HPDE6-E6E7 (cell line): Measurements from ENCODE around the gene TRAPPC2L.
"Not testable (repeated sequence)": the region's sequence is repeated elsewhere in the genome, so short reads cannot be mapped to it uniquely, and the experiment has no call there.

ENCODE experiments used
- DNase-seq: peaks from one replicate; pipeline ENCODE4 v3.0.0; 2011; ENCODE audit warnings: missing footprints; ENCODE audit errors: extremely low spot score

Gene TRAPPC2L

GRCh38 chr16:88818575-88818874 lies 38.4 kb upstream of the TRAPPC2L start:
- no peak for DNase-seq

GRCh38 chr16:88819126-88819525 lies 37.8 kb upstream of the TRAPPC2L start:
- DNase-seq = no peak

GRCh38 chr16:88820385-88821025 lies 36.4 kb upstream of the TRAPPC2L start:
- DNase-seq = no peak

- no peak for DNase-seq
Observed at GRCh38 chr16:88821168-88821850, 35.6 kb upstream of the TRAPPC2L start.

GRCh38 chr16:88822281-88823040 lies 34.5 kb upstream of the TRAPPC2L start:
- no peak for DNase-seq

- not testable (repeated sequence) for DNase-seq
Observed at GRCh38 chr16:88823646-88824045, 33.3 kb upstream of the TRAPPC2L start.

- DNase-seq = no peak
Observed at GRCh38 chr16:88824256-88825077, 32.5 kb upstream of the TRAPPC2L start.

- no peak for DNase-seq
Observed at GRCh38 chr16:88825146-88825545, 31.8 kb upstream of the TRAPPC2L start.

- DNase-seq = no peak
Observed at GRCh38 chr16:88826070-88826840, 30.7 kb upstream of the TRAPPC2L start.

- no peak for DNase-seq
Observed at GRCh38 chr16:88827727-88828126, 29.2 kb upstream of the TRAPPC2L start.

- no peak for DNase-seq
Observed at GRCh38 chr16:88828711-88829110, 28.2 kb upstream of the TRAPPC2L start.

- no peak for DNase-seq
Observed at GRCh38 chr16:88830258-88830657, 26.7 kb upstream of the TRAPPC2L start.

GRCh38 chr16:88830783-88831182 lies 26.1 kb upstream of the TRAPPC2L start:
- no peak for DNase-seq

- DNase-seq = peak; percentile 85
Observed at GRCh38 chr16:88831838-88832237, 25.1 kb upstream of the TRAPPC2L start.

- DNase-seq = no peak
Observed at GRCh38 chr16:88833086-88833485, 23.8 kb upstream of the TRAPPC2L start.

- no peak for DNase-seq
Observed at GRCh38 chr16:88834670-88835069, 22.3 kb upstream of the TRAPPC2L start.

GRCh38 chr16:88835383-88835782 lies 21.5 kb upstream of the TRAPPC2L start:
- DNase-seq = no peak

GRCh38 chr16:88835818-88836217 lies 21.1 kb upstream of the TRAPPC2L start:
- DNase-seq = no peak

GRCh38 chr16:88836791-88837190 lies 20.1 kb upstream of the TRAPPC2L start:
- no peak for DNase-seq

GRCh38 chr16:88837806-88838205 lies 19.1 kb upstream of the TRAPPC2L start:
- DNase-seq = no peak

GRCh38 chr16:88838566-88838965 lies 18.4 kb upstream of the TRAPPC2L start:
- DNase-seq = no peak
